Activated CD8-positive, alpha-beta T cell treated with anti-CD3 and anti-CD28 coated beads for 36 hours (primary cell): Measurements from ENCODE around the gene SMG6. TPM values are rescaled to one million over a fixed set of nuclear protein-coding genes. Genes with fewer than 3 reads are reported as not detected.

Experiments
- ATAC-seq: fragments of 200-7000 bp; cut with Tn5 transposase; one replicate; pipeline ENCODE4 v1.10.0; 2021; ENCODE audit warnings: mild to moderate bottlenecking, moderate library complexity
- CTCF ChIA-PET: fragments of 350-600 bp; sonication (Branson Sonifier 250); formaldehyde crosslinking; loops from one replicate; lab custom pipeline; 2021; ENCODE audit warnings: antibody characterized with exemption; lab: Charles Lee
- POLR2A ChIA-PET: fragments of 350-600 bp; sonication (Branson Sonifier 250); formaldehyde crosslinking; loops from one replicate; lab custom pipeline; 2021; ENCODE audit warnings: antibody characterized with exemption; lab: Charles Lee
- DNase-seq: peaks from one replicate; pipeline ENCODE4 v3.0.0-alpha.2; 2020
- H3K27ac Mint-ChIP-seq: one replicate; pipeline ENCODE4 v1.8.0; 2021; ENCODE audit warnings: mild to moderate bottlenecking, mixed read lengths
- H3K27me3 Mint-ChIP-seq: one replicate; pipeline ENCODE4 v1.8.0; 2021; ENCODE audit warnings: mixed read lengths
- H3K36me3 Mint-ChIP-seq: one replicate; pipeline ENCODE4 v1.8.0; 2021; ENCODE audit warnings: low read depth, mixed read lengths
- H3K4me1 Mint-ChIP-seq: one replicate; pipeline ENCODE4 v1.8.0; 2021; ENCODE audit warnings: low read depth, mixed read lengths
- H3K4me3 Mint-ChIP-seq: one replicate; pipeline ENCODE4 v1.8.0; 2021; ENCODE audit warnings: mild to moderate bottlenecking, moderate library complexity, mixed read lengths
- H3K9me3 Mint-ChIP-seq: one replicate; pipeline ENCODE4 v1.8.0; 2021; ENCODE audit warnings: mixed read lengths
- CTCF ChIP-seq: fragments of 200-600 bp; IDR thresholded peaks from one replicate; pipeline ENCODE4 v1.8.0; 2022; ENCODE audit warnings: antibody characterized with exemption, mild to moderate bottlenecking
- intact Hi-C: fragments of 100-400 bp; cut with micrococcal nuclease; formaldehyde crosslinking; loops from one replicate; pipeline ENCODE4 v1.10.0; 2022
- total RNA-seq, 2 experiments: library from RNA; stranded (reverse); gene quantifications; one replicate each; pipeline ENCODE4 v1.2.3, GENCODE V29; 2021

The SMG6 gene
- total RNA-seq, 2 experiments from 2014 or later: 39.6 to 40.4 TPM

- intact Hi-C loops: no loop called here
- DNase-seq: no peak
- POLR2A ChIA-PET: interaction anchor here (1.0 kb wide), 2 partner anchors 9 to 60 kb away, joined by 3 to 5 read pairs; no protein-coding TSS in a partner anchor
- Mint-ChIP-seq H3K4me1 (peaks cover 52% of the 10 kb centered on the region), H3K9me3 (no peaks in the 10 kb centered on the region), H3K27ac (peak overlapping the region; percentile 68), H3K27me3 (no peaks in the 10 kb centered on the region), H3K4me3 (no peak overlapping the region), H3K36me3 (peaks cover 54% of the 10 kb centered on the region)
- no peak for TF ChIP-seq CTCF
- no peak for ATAC-seq
- CTCF ChIA-PET: interaction anchor here (0.6 to 3.2 kb wide), 2 partner anchors 31 to 182 kb away, joined by 3 to 14 read pairs; no protein-coding TSS in a partner anchor
These were observed 27.9 kb downstream of the SMG6 start for GRCh38 chr17:2275722-2276121.

- Mint-ChIP-seq H3K27ac (peak overlapping the region; percentile 43), H3K36me3 (peaks cover 60% of the 10 kb centered on the region), H3K4me3 (no peak overlapping the region), H3K27me3 (no peaks in the 10 kb centered on the region), H3K9me3 (no peaks in the 10 kb centered on the region), H3K4me1 (peaks cover 59% of the 10 kb centered on the region)
- ChIA-PET POLR2A (no interaction called here), CTCF (interaction anchor here (3.2 kb wide), 1 partner anchor 30 kb away, joined by 14 read pairs; no protein-coding TSS in a partner anchor)
- no peak for ATAC-seq
- intact Hi-C loops: no loop called here
- no peak for TF ChIP-seq CTCF
- DNase-seq: no peak
These were observed 29.2 kb downstream of the SMG6 start for GRCh38 chr17:2274414-2274813.

- CTCF ChIA-PET: interaction anchor here (1.0 to 16.5 kb wide), 4 partner anchors 10 to 217 kb away, joined by 3 to 119 read pairs (median 8); partner anchors contain the start of gene HIC1
- peak; percentile 41 for DNase-seq
- Mint-ChIP-seq H3K4me1 (peaks cover 64% of the 10 kb centered on the region), H3K4me3 (no peak overlapping the region), H3K36me3 (peaks cover 59% of the 10 kb centered on the region), H3K9me3 (no peaks in the 10 kb centered on the region), H3K27ac (peak overlapping the region; percentile 88), H3K27me3 (no peaks in the 10 kb centered on the region)
- POLR2A ChIA-PET: interaction anchor here (0.9 to 1.7 kb wide), 4 partner anchors 9 to 52 kb away, joined by 3 to 9 read pairs (median 3); no protein-coding TSS in a partner anchor
- intact Hi-C loops: no loop called here
- TF ChIP-seq CTCF: no peak
- peak; percentile 76 for ATAC-seq
These were observed 31.4 kb downstream of the SMG6 start for GRCh38 chr17:2271985-2272702.

- peak overlapping the region; percentile 98 for H3K27ac Mint-ChIP-seq
These were observed 36.2 kb downstream of the SMG6 start for GRCh38 chr17:2267354-2267753.

More at GRCh38 chr17:2267354-2267753, 36.2 kb downstream of the SMG6 start:
- ChIA-PET CTCF (interaction anchor here (1.0 to 16.5 kb wide), 7 partner anchors 13 to 213 kb away, joined by 3 to 119 read pairs (median 5); partner anchors contain the start of gene HIC1), POLR2A (interaction anchor here (0.6 to 7.2 kb wide), 12 partner anchors 9 to 213 kb away, joined by 3 to 107 read pairs (median 6); partner anchors contain the start of genes HIC1, SMG6 and SRR)
- DNase-seq: no peak
- H3K4me1 Mint-ChIP-seq: peaks cover 79% of the 10 kb centered on the region
- no peaks in the 10 kb centered on the region for H3K27me3 Mint-ChIP-seq
- H3K36me3 Mint-ChIP-seq: peaks cover 61% of the 10 kb centered on the region
- no peak for TF ChIP-seq CTCF
- intact Hi-C loops: loop anchor here (5.0 kb wide), 2 partner anchors 180 to 550 kb away; no protein-coding TSS in a partner anchor
- peak overlapping the region; percentile 79 for H3K4me3 Mint-ChIP-seq
- ATAC-seq: no peak
- no peaks in the 10 kb centered on the region for H3K9me3 Mint-ChIP-seq
